ENCODE data around the gene MRPL50. TPM values are rescaled to one million over a fixed set of nuclear protein-coding genes. Genes with fewer than 3 reads are reported as not detected.

The MRPL50 gene
- total RNA-seq, 1 donor from 2014 or later, result 12.1 TPM

DNA sequence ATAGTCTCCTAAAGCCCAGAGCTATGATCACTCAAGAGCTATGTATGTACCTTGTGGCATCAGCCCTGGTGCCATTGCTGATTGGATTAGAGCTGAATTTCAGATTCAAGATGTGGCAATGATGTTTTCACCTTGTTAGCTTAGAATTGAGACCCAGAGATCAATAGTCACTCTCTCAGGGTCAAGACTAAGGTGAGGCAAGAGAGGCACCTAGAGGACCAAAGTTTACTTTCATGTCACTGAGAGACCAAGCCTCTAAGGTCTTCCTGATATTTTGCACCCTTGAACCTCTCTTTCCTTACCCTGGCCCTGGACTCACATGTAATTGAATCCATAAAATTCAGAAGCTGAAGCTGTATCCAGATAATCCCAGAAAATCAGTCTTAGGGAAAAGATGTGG lies 56.5 kb downstream of the MRPL50 start:
- DNase-seq (ENCODE audit: low spot score), result no peak

Other genes starting within 250 kb of the MRPL50 start
- gene BAAT, start 13.6 kb downstream of the MRPL50 start, total RNA-seq, result 117 TPM
- gene ZNF189, start 233 bp upstream of the MRPL50 start, total RNA-seq, result 61.4 TPM
- 265 TPM for gene ALDOB, start 37.2 kb upstream of the MRPL50 start, total RNA-seq
- gene RNF20, start 135.2 kb upstream of the MRPL50 start, total RNA-seq, result 46.3 TPM
- not detected for gene PPP3R2, start 196.4 kb upstream of the MRPL50 start, total RNA-seq

Data from mucosa of gallbladder (tissue), 1 donor.